Mammary epithelial cell (primary cell): Measurements from ENCODE around the gene COX17.

ENCODE experiments used
- CTCF ChIP-seq, 2 donors: IDR thresholded peaks in 1 of 2; conservative IDR thresholded peaks in 1 of 2; 2 replicates each; pipeline ENCODE4 v1.5.1; 2011 to 2012; ENCODE audit warnings: inconsistent platforms in 2 of 2, low read length in 2 of 2, mild to moderate bottlenecking in 2 of 2, control low read depth in 1 of 2, low read depth in 1 of 2; ENCODE audit not compliant: insufficient read depth in 1 of 2; ENCODE audit errors: extremely low read depth in 1 of 2
- EZH2 ChIP-seq: IDR thresholded peaks from 2 replicates; pipeline ENCODE4 v1.6.1; 2012; ENCODE audit warnings: low read length, inconsistent platforms, borderline replicate concordance

GRCh38 chr3:119632216-119632615 is 45.0 kb downstream of the COX17 start:
- TF ChIP-seq CTCF (conservative IDR thresholded peaks at IDR 0.05 in 1 of 2, IDR thresholded peaks at IDR 0.05 in 1 of 2; ENCODE audit: extremely low read depth in 1 of 2, insufficient read depth in 1 of 2, low read depth in 1 of 2, low read length in 2 of 2), result no peak
- no peak for TF ChIP-seq EZH2
